HG03520 (cell line): ENCODE results near the gene MTA3.

Experiments used
- ATAC-seq: cut with Tn5 transposase; IDR thresholded peaks from one replicate; pipeline ENCODE4 v1.9.1; 2021; ENCODE audit warnings: mild to moderate bottlenecking, moderate library complexity; ENCODE audit not compliant: unreplicated experiment

MTA3 gene

DNA sequence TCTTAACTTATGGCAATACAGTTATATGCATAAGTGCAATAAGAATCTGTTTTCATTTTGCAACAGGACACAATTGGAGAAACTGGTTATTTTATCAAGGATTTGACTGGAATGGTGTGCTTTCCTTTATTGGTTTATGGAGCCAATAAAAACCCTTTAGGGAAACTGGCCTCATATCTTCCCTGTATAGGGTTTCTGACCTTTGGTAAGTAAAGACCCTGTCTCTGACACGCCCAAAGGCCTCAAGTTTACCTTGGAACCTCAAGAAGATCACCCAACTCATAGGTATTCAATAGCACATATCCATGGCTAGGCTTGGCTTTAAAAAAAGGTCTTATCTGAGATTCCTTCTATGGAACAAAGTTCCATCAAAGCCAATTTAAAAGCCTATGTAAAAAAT is 212.7 kb downstream of the MTA3 start:
- ATAC-seq, result no peak

DNA sequence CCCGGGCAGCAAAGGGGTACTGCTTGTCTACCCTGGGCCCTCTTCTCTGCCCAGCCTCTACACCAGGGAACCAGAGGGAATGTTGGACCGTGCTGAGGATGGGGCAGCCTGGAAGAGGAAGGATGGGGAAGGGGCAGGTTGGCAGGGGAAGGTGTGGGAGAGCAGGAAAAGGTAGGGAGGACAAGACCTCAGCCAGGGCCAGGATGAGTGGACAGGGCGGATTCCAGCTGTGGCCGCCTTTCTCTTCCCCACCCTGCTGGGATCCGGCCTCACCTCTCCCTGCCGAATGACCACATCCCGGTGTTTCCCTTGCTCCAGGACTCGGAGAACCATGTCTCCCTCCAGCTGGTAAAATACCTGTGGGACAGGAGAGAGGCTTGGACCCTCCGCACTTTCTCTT is 215.1 kb downstream of the MTA3 start:
- ATAC-seq, result no peak

DNA sequence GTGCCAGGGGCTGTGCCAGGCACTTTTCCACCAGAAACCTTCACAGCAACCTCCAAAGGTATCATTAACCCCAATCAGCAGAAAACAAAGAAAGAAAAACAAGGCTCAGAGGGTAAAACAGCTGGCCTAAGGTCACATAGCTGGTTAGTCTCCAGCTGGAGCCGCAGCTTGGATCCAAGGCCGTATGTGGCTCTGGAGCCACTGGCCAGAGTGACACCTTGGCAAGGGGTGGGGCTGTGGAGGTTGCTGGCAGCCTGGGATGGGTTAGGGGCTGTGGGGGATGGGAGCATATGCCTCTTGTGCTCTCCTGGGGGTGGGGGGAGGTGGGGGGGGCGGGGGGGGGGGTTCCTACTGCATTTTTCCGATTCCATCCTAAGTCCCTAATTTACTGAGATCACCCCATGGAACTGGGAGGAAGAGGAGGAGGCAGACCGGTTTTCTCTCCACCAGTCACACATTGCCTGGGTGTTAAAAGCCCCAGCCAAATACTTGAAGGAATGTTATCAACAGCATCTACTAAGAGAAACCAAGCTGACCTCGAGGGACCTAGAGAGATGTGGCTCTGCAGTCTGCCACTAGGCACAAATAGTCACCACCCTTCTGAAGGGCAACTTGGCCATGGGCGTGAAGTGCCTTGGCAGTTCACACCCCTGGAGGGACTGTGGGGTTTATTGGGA is 215.9 kb downstream of the MTA3 start:
- no peak for ATAC-seq

DNA sequence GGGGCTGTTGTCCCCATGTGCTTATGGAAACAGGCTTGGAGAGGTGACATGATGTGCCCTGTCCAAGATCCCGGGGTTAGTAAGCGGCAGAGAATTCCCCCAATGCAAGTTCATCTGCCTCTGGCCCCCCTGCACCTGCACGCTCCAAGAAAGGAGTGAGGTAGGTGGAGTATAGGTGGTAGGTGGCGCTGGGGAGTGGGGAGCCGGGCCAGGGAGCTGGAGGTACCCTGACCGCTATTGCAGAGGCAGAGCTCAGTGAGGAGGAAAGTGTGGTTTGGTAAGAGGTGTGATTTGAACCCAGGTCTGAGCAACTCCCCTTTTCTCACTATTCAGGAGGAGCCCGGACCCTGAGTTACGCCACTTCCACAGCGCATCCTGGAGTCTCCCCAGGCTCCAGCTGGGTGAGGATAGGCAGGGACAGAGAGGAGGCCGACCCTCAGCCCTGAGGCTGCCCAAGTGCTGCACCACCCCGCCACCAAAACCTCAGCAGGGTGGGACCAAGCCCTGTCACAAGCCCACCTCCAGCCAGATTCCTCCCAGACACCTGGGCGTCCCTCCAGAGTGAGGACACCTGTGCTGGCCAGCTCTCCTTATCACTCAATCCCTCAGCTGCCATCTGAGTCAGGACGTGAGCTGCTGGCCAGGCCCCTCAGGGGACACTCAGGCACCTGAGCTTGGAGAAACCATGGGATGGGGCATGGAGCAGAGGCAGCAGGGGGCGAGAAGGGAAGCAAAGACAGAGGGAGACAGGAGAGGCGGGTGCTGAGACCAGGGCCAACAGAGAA is 218.3 kb downstream of the MTA3 start:
- no peak for ATAC-seq

DNA sequence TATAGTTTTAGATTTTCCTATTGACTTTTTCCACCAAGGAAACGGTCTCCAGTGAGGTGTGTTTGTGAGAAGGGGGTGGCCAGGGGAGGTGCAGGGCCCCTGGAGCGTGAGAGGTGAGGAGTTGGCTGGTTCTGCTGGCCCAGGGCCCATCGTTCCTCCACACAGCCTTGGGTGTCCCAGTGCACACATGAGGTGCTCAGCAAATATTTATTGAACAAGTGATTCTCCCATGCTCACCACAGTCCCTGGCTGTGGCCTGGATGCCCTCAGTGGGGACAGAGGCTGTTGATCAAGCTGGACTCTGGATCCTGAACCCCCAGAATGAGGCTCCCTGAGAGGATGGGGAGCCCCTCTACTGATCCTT is 219.0 kb downstream of the MTA3 start:
- ATAC-seq, result no peak

DNA sequence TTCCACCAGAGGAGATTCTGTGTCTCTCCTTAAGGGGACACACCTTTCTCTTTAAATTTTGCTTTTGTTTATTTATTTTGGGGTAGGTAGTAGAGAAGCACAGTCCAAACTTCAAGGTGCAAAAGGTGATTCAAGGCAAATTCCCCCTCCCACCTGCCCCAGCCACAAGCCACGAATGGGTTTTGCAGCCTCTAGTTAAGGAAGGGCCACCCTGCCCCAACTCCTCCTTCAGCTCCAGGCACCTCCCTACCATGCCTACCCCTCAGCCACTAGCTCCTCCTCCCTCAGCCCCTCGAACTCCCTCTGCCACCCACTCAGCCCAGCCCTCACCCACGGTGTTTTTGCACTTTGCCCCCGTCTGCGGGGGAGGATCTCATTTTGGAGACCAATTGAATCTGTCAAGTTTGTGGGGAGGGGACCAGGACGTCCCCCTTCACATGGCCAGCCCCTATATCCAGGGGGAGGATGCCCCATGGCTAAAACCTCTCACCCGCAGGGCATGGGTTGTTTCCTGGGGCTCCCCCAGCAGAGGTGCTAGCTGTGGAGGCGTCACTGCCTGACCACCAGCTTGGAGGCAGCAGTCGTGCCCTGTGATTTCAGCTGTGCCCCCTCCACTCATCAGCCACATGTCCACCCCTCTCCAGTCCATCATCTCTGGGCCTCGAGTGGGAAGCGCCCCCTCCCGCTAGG is 219.5 kb downstream of the MTA3 start:
- no peak for ATAC-seq

DNA sequence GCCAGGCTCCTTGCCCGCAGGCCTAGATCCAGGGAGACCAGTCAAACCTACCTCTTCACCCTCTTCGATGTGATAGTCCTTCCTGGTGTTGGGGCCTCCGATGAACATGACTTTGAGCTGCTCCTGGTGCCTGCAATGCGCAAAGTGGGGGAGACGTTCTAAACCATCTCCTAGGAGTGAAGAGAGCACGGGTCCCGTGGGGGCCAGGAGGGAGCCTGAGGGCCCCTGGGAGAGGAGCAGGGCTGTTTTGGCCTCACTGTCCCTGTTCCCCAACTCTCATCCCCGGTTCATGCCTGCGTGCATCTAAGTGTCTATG is 220.0 kb downstream of the MTA3 start:
- ATAC-seq, result no peak

DNA sequence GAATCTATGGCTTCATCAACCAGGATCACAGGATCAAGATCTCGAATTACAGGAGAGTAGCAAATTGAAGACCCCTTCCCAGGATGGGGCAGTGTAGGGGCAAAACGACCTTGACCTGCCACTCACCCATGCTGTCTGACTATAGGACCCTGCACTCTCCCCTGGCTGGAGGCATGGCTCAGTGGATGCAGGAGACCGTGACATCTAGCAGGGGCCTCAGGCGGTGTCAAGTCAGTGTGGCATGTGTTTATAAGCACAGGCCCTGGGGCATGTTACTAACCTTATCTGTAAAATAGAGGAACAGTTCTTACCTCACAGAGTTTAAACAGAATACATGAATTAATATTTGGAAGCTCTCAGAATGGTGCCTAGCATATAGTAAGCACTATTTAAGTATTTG is 220.4 kb downstream of the MTA3 start:
- no peak for ATAC-seq

DNA sequence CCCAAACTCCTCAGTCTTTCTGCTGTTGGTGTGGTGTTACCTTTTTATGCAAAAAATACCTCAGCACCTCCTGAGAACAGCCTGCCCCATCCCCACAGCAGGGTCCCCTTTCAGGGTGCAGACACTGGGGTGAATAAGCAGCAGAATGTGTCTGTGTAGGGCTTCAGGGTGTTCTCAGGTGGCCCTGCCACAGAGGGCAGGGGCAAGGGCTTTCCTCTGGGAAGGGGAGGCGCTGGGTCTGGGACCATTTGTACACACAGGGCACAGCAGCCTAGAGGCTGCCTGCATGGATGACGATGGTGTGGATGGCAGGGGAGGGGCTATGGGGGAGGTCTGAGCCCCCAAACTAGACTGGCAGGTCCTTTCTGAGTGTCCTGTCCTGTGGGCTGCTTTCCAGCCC is 221.3 kb downstream of the MTA3 start:
- ATAC-seq, result no peak

DNA sequence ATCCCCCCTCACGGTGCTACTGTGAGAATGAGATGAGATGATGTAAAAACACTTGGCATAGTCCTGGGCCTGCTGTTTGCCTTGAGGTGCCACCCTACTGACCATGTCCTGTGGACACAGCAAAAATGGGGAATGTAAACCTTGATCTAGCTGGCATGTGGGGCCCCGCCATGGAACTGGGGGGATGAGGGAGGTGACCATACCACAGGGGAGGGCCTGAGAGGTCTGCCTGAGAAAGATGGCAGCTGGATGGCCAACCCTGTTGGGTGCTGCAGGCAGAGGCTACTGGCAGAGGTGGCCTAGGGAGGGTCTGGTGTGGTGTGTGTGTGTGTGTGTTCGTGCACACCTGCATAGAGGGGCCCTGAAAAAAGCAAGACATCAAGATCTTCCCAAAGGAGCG is 223.2 kb downstream of the MTA3 start:
- no peak for ATAC-seq

DNA sequence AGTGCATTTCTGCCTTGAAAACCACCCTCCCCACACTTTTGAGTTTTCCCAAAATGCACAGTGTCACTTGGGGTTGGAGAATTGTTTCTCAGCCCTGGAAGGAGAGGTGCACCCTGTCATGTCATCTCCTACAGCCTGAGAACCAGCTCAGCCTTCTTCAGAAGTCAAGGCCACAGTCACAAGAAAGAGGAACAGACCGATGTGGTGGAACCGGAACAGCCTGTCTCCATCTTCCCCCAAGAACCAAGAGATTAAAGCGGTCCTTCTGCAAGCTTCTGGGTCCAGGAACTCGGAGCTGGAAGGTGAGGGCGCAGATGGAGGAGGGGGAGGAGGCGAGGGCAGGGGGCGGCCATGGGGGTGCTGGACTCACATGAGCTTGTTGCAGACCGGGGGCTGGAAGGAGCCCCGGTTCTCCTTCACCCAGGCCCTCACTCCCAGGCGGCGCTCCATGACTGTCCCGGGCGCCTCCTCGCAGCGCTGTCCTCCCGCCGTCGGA is 223.7 kb downstream of the MTA3 start:
- ATAC-seq, result peak; percentile 21

DNA sequence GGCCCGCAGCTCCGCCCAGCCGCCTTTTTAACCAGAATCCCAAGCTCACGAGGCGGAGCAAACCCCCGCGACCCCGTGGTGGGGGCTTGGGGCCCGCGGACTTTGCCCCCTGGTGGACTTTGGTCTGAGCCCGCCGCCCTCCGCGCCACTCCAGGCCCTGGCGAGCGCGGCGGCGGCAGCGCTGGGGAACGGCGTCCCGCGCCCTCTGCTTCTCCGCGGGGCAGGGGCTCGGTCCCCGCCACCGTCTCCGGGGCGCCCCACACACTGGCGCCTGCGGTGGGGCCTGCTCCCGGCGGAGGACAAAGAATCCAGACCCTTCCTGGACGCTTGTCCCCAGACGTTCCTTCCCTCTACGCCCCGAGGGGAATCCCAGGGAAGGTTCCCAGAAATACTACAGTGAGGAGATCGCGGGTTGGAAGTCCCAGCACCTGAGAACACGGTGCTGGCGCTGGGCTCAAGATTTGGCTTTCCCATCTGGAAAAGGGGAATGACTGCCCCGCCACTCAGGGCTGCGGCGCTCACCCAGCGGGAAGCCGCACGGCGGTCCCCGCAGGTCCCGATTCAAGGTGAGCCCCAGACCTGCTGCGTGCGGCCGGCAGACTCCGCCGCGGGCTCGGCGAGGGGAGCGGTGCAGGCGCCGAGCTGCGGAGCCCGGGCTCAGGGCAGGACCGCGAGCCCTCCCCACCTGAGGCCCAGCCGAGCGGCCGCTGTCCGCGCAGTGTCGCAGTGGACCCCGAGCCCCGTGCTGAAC is 224.3 kb downstream of the MTA3 start, which contains the start of gene HAAO:
Gene HAAO (minus strand): TSS at position 1 of the 751 bp plus-strand sequence. CDS start 47 bp downstream, outside the sequence.
- ATAC-seq, result peak; percentile 18

DNA sequence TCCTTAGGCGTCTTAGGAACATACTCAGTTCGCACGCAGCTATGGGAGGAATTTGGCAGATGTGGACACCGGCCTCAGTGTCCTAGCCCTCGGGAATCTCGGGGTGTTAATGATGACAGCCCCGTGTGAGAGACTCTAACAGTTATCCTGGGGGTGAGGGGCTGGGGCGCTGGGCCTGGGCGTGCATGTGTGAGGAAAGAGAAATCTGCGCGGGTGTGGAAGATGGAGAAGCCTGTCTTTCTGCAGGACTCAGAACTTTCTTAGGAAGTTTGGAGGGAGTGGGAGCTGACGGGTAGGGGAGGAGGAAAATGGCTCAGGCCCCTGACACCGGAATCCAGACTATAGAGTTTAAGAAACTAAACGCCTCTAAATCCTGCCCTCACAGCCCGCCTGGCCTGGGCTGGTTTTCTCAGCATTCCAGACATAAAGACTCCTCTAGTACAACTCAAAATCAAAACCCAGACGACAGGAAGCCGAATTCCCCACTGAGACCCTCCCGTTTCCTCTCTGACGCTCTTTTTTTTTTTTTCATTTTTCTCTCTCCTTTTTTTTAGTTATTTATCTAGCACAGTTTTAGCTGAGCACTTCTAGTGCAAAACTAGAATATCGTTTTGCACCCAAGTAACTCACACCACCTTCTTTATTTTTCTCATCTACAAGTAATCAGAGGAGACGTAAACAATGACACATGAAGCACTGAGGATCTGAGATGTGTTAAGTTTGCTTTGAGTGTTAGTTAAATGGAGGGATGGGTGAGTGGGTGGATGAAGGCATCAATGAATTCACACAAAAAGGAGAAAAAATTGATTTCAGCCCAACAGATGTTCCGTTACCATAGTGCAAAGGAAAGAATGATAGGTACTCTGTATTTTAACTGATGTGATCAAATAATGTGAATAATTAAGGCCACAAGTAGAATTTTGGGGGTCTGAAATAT is 225.2 kb downstream of the MTA3 start:
- no peak for ATAC-seq

DNA sequence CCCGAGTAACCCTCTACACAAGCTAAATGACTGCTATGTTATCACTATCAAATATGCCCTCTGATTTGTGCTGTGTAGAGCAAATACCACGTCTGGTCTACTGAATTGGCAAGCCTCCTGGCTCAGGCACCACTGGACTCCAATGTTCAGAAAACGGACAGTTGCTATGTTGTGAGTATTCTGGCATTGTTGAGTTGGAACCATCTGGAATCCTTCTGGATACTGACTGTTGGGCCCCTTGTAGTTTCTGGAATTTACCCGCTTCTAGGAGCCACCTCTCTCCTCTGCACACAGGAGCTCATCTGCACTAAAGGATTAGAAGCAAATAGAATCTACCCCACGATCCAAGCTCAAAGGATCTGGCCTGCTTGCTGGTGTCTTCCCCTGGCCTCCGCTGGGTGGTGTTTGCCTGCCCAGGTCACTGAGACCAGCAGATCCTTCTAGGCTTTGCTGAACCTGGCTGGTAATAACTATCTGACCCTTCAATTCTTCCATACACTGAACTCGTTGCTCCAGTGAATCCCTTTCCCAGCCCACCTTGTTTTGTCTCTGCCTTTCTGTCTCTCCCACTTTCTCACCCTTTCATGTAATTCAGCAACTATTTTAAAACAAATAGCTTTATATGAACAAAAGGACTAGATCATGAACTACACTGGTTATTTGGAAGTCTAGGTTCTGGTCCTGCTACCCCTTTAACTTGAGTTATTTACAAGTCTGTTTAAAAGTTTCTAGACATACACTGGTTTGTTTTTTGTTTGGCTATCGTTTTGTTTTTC is 226.0 kb downstream of the MTA3 start:
- ATAC-seq, result no peak

DNA sequence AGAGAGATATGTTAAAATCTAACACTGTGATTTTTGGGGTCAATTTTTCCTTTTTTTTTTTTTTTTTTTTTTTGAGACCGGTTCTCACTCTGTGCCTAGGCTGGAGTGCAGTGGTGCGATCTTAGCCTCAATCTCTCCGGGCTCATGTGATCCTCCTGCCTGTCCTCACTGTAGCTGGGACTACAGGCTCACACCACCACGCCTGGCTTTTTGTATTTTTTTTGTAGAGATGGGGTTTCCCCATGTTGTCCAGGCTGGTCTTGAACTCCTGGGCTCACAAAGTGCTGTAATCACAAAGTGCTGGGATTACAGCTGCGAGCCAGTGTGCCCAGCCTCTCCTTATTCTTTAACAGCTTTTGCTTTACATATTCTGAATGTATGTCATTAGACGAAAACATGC is 226.8 kb downstream of the MTA3 start:
- no peak for ATAC-seq

DNA sequence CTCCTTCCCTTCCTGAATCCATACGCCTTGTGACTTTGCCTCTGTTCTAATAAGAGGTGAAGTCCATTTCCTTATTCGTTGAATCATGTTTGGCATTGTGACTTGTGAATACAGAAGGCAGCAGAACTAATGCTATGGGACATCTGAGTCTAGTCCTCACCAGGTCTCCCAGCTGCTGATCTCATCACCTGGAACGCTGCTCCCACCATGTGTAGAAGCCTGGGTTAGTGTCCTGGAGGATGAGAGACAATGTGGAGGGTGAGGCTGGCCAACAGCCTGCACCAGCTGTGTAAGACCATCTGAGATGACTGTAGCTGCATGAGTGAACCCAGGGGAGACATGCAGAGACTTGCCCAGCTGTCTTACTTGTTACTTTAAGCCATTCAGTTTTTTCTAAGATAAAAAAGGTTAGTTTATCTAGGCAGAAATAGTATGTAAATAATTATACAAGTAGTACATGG is 227.4 kb downstream of the MTA3 start:
- ATAC-seq, result peak; percentile 28

DNA sequence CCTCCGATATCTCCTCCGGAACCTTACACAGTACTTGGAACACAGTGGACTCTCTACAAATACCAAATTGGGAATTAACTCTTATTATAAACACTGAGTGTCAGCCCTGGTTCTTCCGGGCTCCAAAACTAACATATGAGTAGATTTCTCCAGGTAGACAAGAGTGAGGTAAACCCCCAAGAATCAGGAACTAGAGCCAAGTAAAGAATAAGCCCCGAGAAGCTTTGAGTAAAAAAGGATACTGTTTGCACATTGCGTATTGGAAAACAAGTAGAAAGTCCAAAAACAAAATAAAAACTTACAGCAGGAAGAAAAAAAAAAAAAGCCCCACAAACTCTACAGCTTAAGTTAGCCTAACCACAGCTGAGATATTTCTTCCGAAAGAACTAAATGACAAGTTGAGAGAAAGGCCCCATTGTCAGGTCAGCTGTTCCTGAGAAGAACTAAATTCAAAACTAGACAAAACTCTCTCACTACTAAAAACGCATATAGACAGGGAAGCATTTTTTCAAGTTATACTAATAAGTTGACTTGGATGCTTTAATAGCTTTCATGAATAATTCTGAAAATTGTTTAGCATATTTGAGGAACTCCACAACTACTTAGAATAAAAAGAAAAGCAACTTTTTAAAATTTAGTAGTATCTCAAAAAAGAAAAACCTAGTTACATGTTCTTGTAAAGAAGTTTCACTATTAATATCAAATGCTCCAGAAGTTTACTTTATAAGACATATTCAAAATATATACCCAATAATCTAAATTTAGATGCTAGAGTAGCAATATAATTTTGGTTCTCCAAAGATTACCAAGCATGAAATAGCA is 228.2 kb downstream of the MTA3 start:
- ATAC-seq, result peak; percentile 36

DNA sequence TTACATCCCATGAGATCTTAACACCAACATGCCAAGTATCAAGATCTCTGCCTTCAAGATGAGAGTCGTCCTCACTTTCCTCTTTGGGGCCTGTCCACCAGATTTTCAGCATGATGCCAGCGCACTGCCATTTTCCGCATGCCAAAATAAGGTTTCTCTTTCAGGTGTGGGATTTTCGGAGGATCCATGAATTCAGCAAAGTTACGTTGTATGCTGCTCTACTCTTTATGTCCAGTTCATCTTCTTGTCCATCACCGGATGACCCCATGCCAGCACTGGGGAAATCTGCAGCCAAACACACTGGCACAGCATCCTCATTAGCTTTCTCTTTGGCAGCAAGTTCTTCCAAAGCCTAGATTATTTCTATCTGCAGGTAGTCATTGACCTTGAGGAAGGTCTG is 228.8 kb downstream of the MTA3 start:
- ATAC-seq, result no peak
